ENCODE results near the gene VSIG2. TPM values are rescaled to one million over a fixed set of nuclear protein-coding genes. Genes with fewer than 3 reads are reported as not detected.

VSIG2 gene, protein sequence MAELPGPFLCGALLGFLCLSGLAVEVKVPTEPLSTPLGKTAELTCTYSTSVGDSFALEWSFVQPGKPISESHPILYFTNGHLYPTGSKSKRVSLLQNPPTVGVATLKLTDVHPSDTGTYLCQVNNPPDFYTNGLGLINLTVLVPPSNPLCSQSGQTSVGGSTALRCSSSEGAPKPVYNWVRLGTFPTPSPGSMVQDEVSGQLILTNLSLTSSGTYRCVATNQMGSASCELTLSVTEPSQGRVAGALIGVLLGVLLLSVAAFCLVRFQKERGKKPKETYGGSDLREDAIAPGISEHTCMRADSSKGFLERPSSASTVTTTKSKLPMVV
- not detected in 2 replicates for total RNA-seq

GRCh38 chr11:124751741-124752470 is at the start of gene VSIG2:
Gene VSIG2, minus strand, starts transcription at chr11:124752255. Its CDS starts 118 bp downstream, at chr11:124752137.

GRCh38 chr11:124800226-124800929 is 48.3 kb upstream of the VSIG2 start, which contains the start of gene MSANTD2:
Gene MSANTD2, minus strand, starts transcription at chr11:124800406. Its CDS starts 26 bp downstream, at chr11:124800380.

DNA sequence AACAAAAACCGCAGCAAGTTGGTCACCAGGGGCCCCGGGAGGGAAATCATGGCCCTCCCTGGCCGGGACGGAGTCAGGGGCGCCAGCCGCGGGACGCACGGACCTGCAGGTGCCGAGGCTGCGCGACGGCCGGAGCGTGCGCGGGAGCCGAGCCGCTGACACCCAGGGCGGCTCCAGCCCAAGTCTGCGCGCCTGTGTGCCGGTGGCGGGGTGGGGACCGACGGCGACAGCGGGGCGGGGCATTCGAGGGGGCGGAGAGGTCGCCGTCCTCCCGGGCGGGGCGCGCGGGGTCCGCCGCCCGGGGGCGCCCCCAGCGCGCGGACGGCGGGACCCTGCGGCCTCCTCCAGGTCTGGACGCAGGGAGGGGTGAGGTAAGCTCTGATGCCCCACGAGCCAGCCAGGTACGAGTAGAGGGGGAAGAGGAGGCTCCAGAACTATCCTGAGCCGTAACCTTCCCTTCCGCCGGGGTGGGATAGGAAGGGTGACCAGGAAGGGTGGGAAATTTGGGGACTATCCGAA is 10.1 kb upstream of the VSIG2 start, which contains the start of gene ESAM:
ESAM (minus strand) TSS at position 186 of the 519 bp plus-strand sequence; CDS start at position 50, 136 bp downstream.

GRCh38 chr11:124739479-124740276 is 12.4 kb downstream of the VSIG2 start, which contains the start of gene NRGN:
Gene NRGN, plus strand, starts transcription at chr11:124739942. Its CDS starts 143 bp downstream, at chr11:124740085.

Other genes starting within 250 kb of the VSIG2 start
- gene OR8B12, start 208.6 kb downstream of the VSIG2 start, total RNA-seq = not detected in 2 replicates
- gene OR8A1, start 182.3 kb downstream of the VSIG2 start, total RNA-seq = not detected in 2 replicates
- not detected in 2 replicates for gene PANX3, start 140.8 kb downstream of the VSIG2 start, total RNA-seq
- gene TBRG1, start 129.4 kb downstream of the VSIG2 start, total RNA-seq = 16.8 and 23.3 TPM in 2 replicates
- 20.9 and 25.6 TPM in 2 replicates for gene SIAE, start 78.5 kb downstream of the VSIG2 start, total RNA-seq
- 1.4 and 9.1 TPM in 2 replicates for gene SPA17, start 78.4 kb downstream of the VSIG2 start, total RNA-seq
- gene NRGN, start 12.3 kb downstream of the VSIG2 start, total RNA-seq = 6.6 TPM in 1 of 2 replicates, not detected in the other
- 0.35 and 6.4 TPM in 2 replicates for gene ESAM, start 10.0 kb upstream of the VSIG2 start, total RNA-seq
- 6.5 and 9.0 TPM in 2 replicates for gene MSANTD2, start 48.2 kb upstream of the VSIG2 start, total RNA-seq
- 16.0 and 36.2 TPM in 2 replicates for gene ROBO3, start 113.2 kb upstream of the VSIG2 start, total RNA-seq
- gene ROBO4, start 145.6 kb upstream of the VSIG2 start, total RNA-seq = 4.3 and 13.4 TPM in 2 replicates
- gene HEPN1, start 167.0 kb upstream of the VSIG2 start, total RNA-seq = not detected in 2 replicates
- gene HEPACAM, start 183.8 kb upstream of the VSIG2 start, total RNA-seq = not detected in 2 replicates
- 1.0 and 1.1 TPM in 2 replicates for gene CCDC15, start 201.9 kb upstream of the VSIG2 start, total RNA-seq